HCT116 (cell line): ENCODE data around the gene XPNPEP2. TPM values are rescaled to one million over a fixed set of nuclear protein-coding genes. Genes with fewer than 3 reads are reported as not detected.

Experiments
- ATAC-seq: fragments of 200-7000 bp; cut with Tn5 transposase; 2 replicates; pipeline ENCODE4 v1.9.1; 2020; ENCODE audit warnings: mild to moderate bottlenecking, moderate library complexity
- BruUV-seq: library from RNA; stranded (reverse); fragments of 400-500 nt; replicated peaks from 2 replicates; lab custom pipeline; 2021; lab: Mats Ljungman, UMichigan
- CTCF ChIA-PET: fragments of 300-600 bp; sonication (Branson Sonifier 250); formaldehyde crosslinking; loops from one replicate; lab custom pipeline; 2021; ENCODE audit warnings: antibody characterized with exemption; lab: Charles Lee
- POLR2A ChIA-PET: fragments of 300-600, 350-600 bp; sonication (Branson Sonifier 250); formaldehyde crosslinking; loops from one replicate; lab custom pipeline; 2021; ENCODE audit warnings: antibody characterized with exemption; lab: Charles Lee
- RAD21 ChIA-PET, 2 experiments: fragments of 300-600 bp; sonication (Branson Sonifier 250); formaldehyde crosslinking; loops; one replicate each; lab custom pipeline; 2023; ENCODE audit warnings: low total read pairs in 2 of 2; ENCODE audit not compliant: uncharacterized antibody in 2 of 2, unreplicated experiment in 2 of 2, low non-redundant PET in 1 of 2; lab: Charles Lee
- DNase-seq: peaks from one replicate; pipeline ENCODE4 v3.0.0-alpha.2; 2010; ENCODE audit warnings: low read depth, low spot score
- H2AFZ ChIP-seq: fragments of 200-600 bp; shearing (Covaris generic), sonication (generic); 2 replicates; pipeline ENCODE4 v1.6.1; 2017; ENCODE audit warnings: low read depth, mixed run types, mixed read lengths, antibody characterized with exemption, low read length; ENCODE audit not compliant: poor library complexity, severe bottlenecking
- H3K27ac ChIP-seq: 2 replicates; pipeline ENCODE4 v1.5.1; 2012; ENCODE audit warnings: low read depth, low read length
- H3K27me3 ChIP-seq: fragments of 200-600 bp; sonication (generic); 2 replicates; pipeline ENCODE4 v1.6.1; 2016; ENCODE audit warnings: mixed run types, low read length, mixed read lengths; ENCODE audit not compliant: insufficient read depth
- H3K36me3 ChIP-seq, 2 experiments: fragments of 200-500 bp in 1 of 2; fragments of 200-600 bp in 1 of 2; sonication (Bioruptor generic) in 1 of 2; sonication (generic) in 1 of 2; 2 replicates each; pipeline versions ENCODE4 v1.5.1 to v1.6.1; 2014 to 2016; ENCODE audit warnings: low read length in 2 of 2, inconsistent platforms in 1 of 2, mixed read lengths in 1 of 2, mixed run types in 1 of 2; ENCODE audit not compliant: insufficient read depth in 2 of 2, control insufficient read depth in 1 of 2
- H3K4me1 ChIP-seq, 2 experiments: fragments of 200-600 bp in 1 of 2; sonication (generic) in 1 of 2; 2 replicates each; pipeline versions ENCODE4 v1.5.1 to v1.6.1; 2012 to 2017; ENCODE audit warnings: low read length in 2 of 2, inconsistent platforms in 1 of 2, mild to moderate bottlenecking in 1 of 2, mixed read lengths in 1 of 2, mixed run types in 1 of 2, moderate library complexity in 1 of 2; ENCODE audit not compliant: insufficient read depth in 2 of 2, control insufficient read depth in 1 of 2
- H3K4me2 ChIP-seq: fragments of 200-600 bp; sonication (generic); 2 replicates; pipeline ENCODE4 v1.6.1; 2017; ENCODE audit warnings: mixed run types, low read length, mixed read lengths
- H3K4me3 ChIP-seq, 2 experiments: fragments of 200-600 bp in 1 of 2; sonication (generic) in 1 of 2; replicated peaks in 1 of 2; 2 replicates each; pipeline ENCODE4 v1.5.1; 2011 to 2016; ENCODE audit warnings: low read length in 2 of 2, control low read depth in 1 of 2, low read depth in 1 of 2, mild to moderate bottlenecking in 1 of 2, mixed read lengths in 1 of 2, mixed run types in 1 of 2
- H3K79me2 ChIP-seq: fragments of 200-600 bp; sonication (generic); 2 replicates; pipeline ENCODE4 v1.6.1; 2017; ENCODE audit warnings: mild to moderate bottlenecking, mixed run types, low read length, moderate library complexity, mixed read lengths; ENCODE audit not compliant: insufficient read depth
- H3K9ac ChIP-seq: fragments of 200-600 bp; sonication (generic); 2 replicates; pipeline ENCODE4 v1.6.1; 2016; ENCODE audit warnings: low read length, mixed read lengths
- H3K9me2 ChIP-seq: fragments of 200-600 bp; sonication (generic), shearing (Covaris generic); 2 replicates; pipeline ENCODE4 v1.6.1; 2017; ENCODE audit warnings: mixed run types, mild to moderate bottlenecking, moderate library complexity; ENCODE audit not compliant: insufficient read depth
- H3K9me3 ChIP-seq, 2 experiments: fragments of 200-500 bp in 1 of 2; fragments of 200-600 bp in 1 of 2; sonication (Bioruptor generic) in 1 of 2; sonication (generic) in 1 of 2; 2 replicates each; pipeline ENCODE4 v1.6.1; 2014 to 2017; ENCODE audit warnings: low read length in 2 of 2, mixed read lengths in 2 of 2, inconsistent platforms in 1 of 2, low read depth in 1 of 2, mild to moderate bottlenecking in 1 of 2, mixed run types in 1 of 2, moderate library complexity in 1 of 2; ENCODE audit not compliant: control insufficient read depth in 1 of 2, insufficient read depth in 1 of 2
- H4K20me1 ChIP-seq: fragments of 200-600 bp; sonication (generic), shearing (Covaris generic); 2 replicates; pipeline ENCODE4 v1.6.1; 2017; ENCODE audit warnings: mixed run types, mild to moderate bottlenecking, moderate library complexity; ENCODE audit not compliant: insufficient read depth
- JUND ChIP-seq: IDR thresholded peaks from 2 replicates; pipeline ENCODE4 v1.6.1; 2012
- POLR2AphosphoS5 ChIP-seq: IDR thresholded peaks from 2 replicates; pipeline ENCODE4 v1.6.1; 2011; ENCODE audit warnings: mild to moderate bottlenecking, low read depth, low read length, moderate library complexity
- SIN3A ChIP-seq: IDR thresholded peaks from 2 replicates; pipeline ENCODE4 v1.6.1; 2012; ENCODE audit warnings: low read depth
- SRF ChIP-seq: IDR thresholded peaks from 2 replicates; pipeline ENCODE4 v1.6.1; 2012; ENCODE audit warnings: low read depth
- TCF7L2 ChIP-seq: IDR thresholded peaks from 2 replicates; pipeline ENCODE4 v1.7.0; 2011; ENCODE audit warnings: borderline replicate concordance, inconsistent platforms; ENCODE audit not compliant: insufficient read depth, insufficient read length; ENCODE audit errors: extremely low read depth
- ZNF274 ChIP-seq: fragments of 200-500 bp; sonication (Bioruptor generic); IDR thresholded peaks from 2 replicates; pipeline ENCODE4 v1.6.1; 2014; ENCODE audit warnings: mild to moderate bottlenecking, low read depth, low read length, inconsistent platforms
- intact Hi-C: fragments of 100-400 bp; cut with micrococcal nuclease; formaldehyde crosslinking; loops from 2 replicates; pipeline ENCODE4 v1.10.0; 2022
- total RNA-seq: library from RNA; stranded (reverse); gene quantifications from one replicate; pipeline ENCODE4 v1.2.1, GENCODE V29; 2021; ENCODE audit not compliant: unreplicated experiment
- TF ChIP-seq, protein P1 (sequence below), 3 experiments: fragments of 200-600 bp in 1 of 3; sonication (generic) in 1 of 3; IDR thresholded peaks in 2 of 3; conservative IDR thresholded peaks in 1 of 3; 2 replicates each; pipeline ENCODE4 v1.5.1; 2012 to 2017; ENCODE audit warnings: low read depth in 2 of 3, low read length in 2 of 3, antibody characterized with exemption in 1 of 3, borderline replicate concordance in 1 of 3, control low read depth in 1 of 3, mild to moderate bottlenecking in 1 of 3, mixed read lengths in 1 of 3, mixed run types in 1 of 3, moderate library complexity in 1 of 3; ENCODE audit not compliant: insufficient read depth in 1 of 3
- TF ChIP-seq, protein P2 (sequence below): IDR thresholded peaks from 2 replicates; pipeline ENCODE4 v1.6.1; 2012; ENCODE audit warnings: low read depth
- TF ChIP-seq, protein P3 (sequence below): IDR thresholded peaks from 2 replicates; pipeline ENCODE4 v1.6.1; 2012

Gene XPNPEP2
- total RNA-seq, 1 experiment from 2014 or later = not detected

DNA sequence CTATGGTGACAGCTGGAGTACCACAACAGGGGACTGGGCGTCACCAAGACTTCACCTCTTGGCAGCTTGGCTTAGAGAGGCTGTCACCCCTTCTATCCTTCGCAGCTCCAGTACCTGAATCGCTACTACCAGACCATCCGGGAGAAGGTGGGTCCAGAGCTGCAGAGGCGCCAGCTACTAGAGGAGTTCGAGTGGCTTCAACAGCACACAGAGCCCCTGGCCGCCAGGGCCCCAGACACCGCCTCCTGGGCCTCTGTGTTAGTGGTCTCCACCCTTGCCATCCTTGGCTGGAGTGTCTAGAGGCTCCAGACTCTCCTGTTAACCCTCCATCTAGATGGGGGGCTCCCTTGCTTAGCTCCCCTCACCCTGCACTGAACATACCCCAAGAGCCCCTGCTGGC lies 29.4 kb downstream of the XPNPEP2 start:
- TF ChIP-seq, protein P1, sequence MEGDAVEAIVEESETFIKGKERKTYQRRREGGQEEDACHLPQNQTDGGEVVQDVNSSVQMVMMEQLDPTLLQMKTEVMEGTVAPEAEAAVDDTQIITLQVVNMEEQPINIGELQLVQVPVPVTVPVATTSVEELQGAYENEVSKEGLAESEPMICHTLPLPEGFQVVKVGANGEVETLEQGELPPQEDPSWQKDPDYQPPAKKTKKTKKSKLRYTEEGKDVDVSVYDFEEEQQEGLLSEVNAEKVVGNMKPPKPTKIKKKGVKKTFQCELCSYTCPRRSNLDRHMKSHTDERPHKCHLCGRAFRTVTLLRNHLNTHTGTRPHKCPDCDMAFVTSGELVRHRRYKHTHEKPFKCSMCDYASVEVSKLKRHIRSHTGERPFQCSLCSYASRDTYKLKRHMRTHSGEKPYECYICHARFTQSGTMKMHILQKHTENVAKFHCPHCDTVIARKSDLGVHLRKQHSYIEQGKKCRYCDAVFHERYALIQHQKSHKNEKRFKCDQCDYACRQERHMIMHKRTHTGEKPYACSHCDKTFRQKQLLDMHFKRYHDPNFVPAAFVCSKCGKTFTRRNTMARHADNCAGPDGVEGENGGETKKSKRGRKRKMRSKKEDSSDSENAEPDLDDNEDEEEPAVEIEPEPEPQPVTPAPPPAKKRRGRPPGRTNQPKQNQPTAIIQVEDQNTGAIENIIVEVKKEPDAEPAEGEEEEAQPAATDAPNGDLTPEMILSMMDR (IDR thresholded peaks at IDR 0.05 in 2 of 3, conservative IDR thresholded peaks at IDR 0.05 in 1 of 3; ENCODE audit: borderline replicate concordance in 1 of 3, insufficient read depth in 1 of 3, low read depth in 2 of 3, low read length in 2 of 3) = no peak
- TF ChIP-seq, protein P2, sequence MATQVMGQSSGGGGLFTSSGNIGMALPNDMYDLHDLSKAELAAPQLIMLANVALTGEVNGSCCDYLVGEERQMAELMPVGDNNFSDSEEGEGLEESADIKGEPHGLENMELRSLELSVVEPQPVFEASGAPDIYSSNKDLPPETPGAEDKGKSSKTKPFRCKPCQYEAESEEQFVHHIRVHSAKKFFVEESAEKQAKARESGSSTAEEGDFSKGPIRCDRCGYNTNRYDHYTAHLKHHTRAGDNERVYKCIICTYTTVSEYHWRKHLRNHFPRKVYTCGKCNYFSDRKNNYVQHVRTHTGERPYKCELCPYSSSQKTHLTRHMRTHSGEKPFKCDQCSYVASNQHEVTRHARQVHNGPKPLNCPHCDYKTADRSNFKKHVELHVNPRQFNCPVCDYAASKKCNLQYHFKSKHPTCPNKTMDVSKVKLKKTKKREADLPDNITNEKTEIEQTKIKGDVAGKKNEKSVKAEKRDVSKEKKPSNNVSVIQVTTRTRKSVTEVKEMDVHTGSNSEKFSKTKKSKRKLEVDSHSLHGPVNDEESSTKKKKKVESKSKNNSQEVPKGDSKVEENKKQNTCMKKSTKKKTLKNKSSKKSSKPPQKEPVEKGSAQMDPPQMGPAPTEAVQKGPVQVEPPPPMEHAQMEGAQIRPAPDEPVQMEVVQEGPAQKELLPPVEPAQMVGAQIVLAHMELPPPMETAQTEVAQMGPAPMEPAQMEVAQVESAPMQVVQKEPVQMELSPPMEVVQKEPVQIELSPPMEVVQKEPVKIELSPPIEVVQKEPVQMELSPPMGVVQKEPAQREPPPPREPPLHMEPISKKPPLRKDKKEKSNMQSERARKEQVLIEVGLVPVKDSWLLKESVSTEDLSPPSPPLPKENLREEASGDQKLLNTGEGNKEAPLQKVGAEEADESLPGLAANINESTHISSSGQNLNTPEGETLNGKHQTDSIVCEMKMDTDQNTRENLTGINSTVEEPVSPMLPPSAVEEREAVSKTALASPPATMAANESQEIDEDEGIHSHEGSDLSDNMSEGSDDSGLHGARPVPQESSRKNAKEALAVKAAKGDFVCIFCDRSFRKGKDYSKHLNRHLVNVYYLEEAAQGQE = no peak
- TF ChIP-seq, protein P3, sequence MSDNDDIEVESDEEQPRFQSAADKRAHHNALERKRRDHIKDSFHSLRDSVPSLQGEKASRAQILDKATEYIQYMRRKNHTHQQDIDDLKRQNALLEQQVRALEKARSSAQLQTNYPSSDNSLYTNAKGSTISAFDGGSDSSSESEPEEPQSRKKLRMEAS = no peak
- TF ChIP-seq SIN3A (no peak), JUND (no peak), TCF7L2 (no peak), POLR2AphosphoS5 (no peak), ZNF274 (no peak), SRF (no peak)
- RAD21 ChIA-PET = no interaction called here
- no peak for DNase-seq
- CTCF ChIA-PET = no interaction called here
- BruUV-seq = no TSS peak
- POLR2A ChIA-PET = no interaction called here
- no peaks in the 10 kb centered on the region for H3K79me2 ChIP-seq
- H3K27ac ChIP-seq = no peak overlapping the region
- intact Hi-C loops = no loop called here
- no peak for ATAC-seq
- no peaks in the 10 kb centered on the region for H3K9me3 ChIP-seq
- H3K4me1 ChIP-seq = no peaks in the 10 kb centered on the region
- no peak overlapping the region for H2AFZ ChIP-seq
- H3K9ac ChIP-seq = no peak overlapping the region
- no peak overlapping the region for H3K4me3 ChIP-seq
- no peak overlapping the region for H3K4me2 ChIP-seq
- no peaks in the 10 kb centered on the region for H3K27me3 ChIP-seq
- no peaks in the 10 kb centered on the region for H3K9me2 ChIP-seq
- H3K36me3 ChIP-seq = no peaks in the 10 kb centered on the region
- no peaks in the 10 kb centered on the region for H4K20me1 ChIP-seq
